ENCODE data around the gene MRGPRX2. TPM values are rescaled to one million over a fixed set of nuclear protein-coding genes. Genes with fewer than 3 reads are reported as not detected.

The MRGPRX2 gene
- total RNA-seq, 2 experiments from 2014 or later = not detected

DNA sequence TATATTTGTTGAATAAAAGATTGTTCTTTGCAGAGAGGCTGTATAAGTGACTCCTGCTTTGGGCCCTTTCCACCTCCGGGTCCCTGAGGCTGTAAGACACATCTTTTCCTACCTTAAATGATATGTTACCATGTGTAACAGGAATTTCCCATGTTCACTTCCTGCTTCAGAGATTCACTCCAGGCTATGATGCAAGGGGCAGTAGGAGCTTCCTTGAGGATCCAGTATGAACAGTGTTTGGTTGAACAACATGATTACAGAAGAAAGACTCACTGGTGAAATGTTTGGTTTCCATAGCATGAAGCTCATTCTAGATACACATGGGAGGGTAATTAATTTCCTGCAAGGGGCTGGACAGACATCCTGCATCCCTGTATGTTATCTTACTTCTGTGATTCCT lies 30.8 kb upstream of the MRGPRX2 start:
- H3K36me3 Mint-ChIP-seq (ENCODE audit: low read depth) = no peaks in the 10 kb centered on the region
- no peaks in the 10 kb centered on the region for H3K9me3 Mint-ChIP-seq (ENCODE audit: insufficient read depth)
- ATAC-seq (no peak), DNase-seq (no peak)
- no peak overlapping the region for H3K4me3 Mint-ChIP-seq
- H3K4me1 Mint-ChIP-seq (ENCODE audit: low read depth) = no peaks in the 10 kb centered on the region
- POLR2A ChIA-PET = no interaction called here
- H3K27ac Mint-ChIP-seq = no peak overlapping the region
- peaks cover 23% of the 10 kb centered on the region for H3K27me3 Mint-ChIP-seq (ENCODE audit: low read depth)
- CTCF ChIA-PET = no interaction called here

GRCh38 chr11:19089421-19089820 lies 28.9 kb upstream of the MRGPRX2 start:
- no peak for DNase-seq
- H3K27ac Mint-ChIP-seq = no peak overlapping the region
- ChIA-PET POLR2A (no interaction called here), CTCF (interaction anchor here (0.8 kb wide), 1 partner anchor 12 kb away, joined by 4 read pairs; no protein-coding TSS in a partner anchor)
- no peak for ATAC-seq
- no peaks in the 10 kb centered on the region for H3K36me3 Mint-ChIP-seq (ENCODE audit: low read depth)
- H3K4me1 Mint-ChIP-seq (ENCODE audit: low read depth) = no peaks in the 10 kb centered on the region
- no peak overlapping the region for H3K4me3 Mint-ChIP-seq
- H3K9me3 Mint-ChIP-seq (ENCODE audit: insufficient read depth) = no peaks in the 10 kb centered on the region
- H3K27me3 Mint-ChIP-seq (ENCODE audit: low read depth) = peaks cover 17% of the 10 kb centered on the region

DNA sequence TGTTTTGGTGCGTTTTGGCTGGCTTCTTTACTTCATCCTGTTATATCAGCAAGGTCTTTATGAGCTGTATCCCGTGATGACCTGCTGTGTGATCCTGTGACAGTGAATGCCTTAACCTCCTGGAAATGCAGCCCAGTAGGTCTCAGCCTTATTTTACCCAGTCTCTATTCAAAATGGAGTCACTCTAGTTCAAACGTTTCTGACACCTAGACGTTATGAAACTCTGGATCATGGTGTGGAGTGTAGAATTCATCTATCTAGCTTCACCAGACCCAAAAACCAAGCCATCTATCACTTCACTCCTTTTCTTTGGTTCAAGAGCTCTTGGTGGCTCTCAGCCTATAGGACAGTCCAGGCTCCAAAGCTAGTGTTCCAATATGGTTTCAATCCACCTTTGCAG lies 28.3 kb upstream of the MRGPRX2 start:
- Mint-ChIP-seq H3K4me1 (ENCODE audit: low read depth) (no peaks in the 10 kb centered on the region), H3K36me3 (ENCODE audit: low read depth) (no peaks in the 10 kb centered on the region), H3K4me3 (no peak overlapping the region), H3K27ac (no peak overlapping the region), H3K9me3 (ENCODE audit: insufficient read depth) (no peaks in the 10 kb centered on the region), H3K27me3 (ENCODE audit: low read depth) (peaks cover 19% of the 10 kb centered on the region)
- POLR2A ChIA-PET = no interaction called here
- CTCF ChIA-PET = interaction anchor here (0.8 kb wide), 1 partner anchor 12 kb away, joined by 4 read pairs; no protein-coding TSS in a partner anchor
- no peak for DNase-seq
- ATAC-seq = no peak

- Mint-ChIP-seq H3K9me3 (ENCODE audit: insufficient read depth) (no peaks in the 10 kb centered on the region), H3K27me3 (ENCODE audit: low read depth) (peaks cover 13% of the 10 kb centered on the region), H3K4me3 (no peak overlapping the region), H3K4me1 (ENCODE audit: low read depth) (no peaks in the 10 kb centered on the region), H3K27ac (no peak overlapping the region), H3K36me3 (ENCODE audit: low read depth) (no peaks in the 10 kb centered on the region)
- no peak for ATAC-seq
- CTCF ChIA-PET = no interaction called here
- no peak for DNase-seq
- POLR2A ChIA-PET = no interaction called here
These were observed 27.1 kb upstream of the MRGPRX2 start for GRCh38 chr11:19087658-19088057.

DNA sequence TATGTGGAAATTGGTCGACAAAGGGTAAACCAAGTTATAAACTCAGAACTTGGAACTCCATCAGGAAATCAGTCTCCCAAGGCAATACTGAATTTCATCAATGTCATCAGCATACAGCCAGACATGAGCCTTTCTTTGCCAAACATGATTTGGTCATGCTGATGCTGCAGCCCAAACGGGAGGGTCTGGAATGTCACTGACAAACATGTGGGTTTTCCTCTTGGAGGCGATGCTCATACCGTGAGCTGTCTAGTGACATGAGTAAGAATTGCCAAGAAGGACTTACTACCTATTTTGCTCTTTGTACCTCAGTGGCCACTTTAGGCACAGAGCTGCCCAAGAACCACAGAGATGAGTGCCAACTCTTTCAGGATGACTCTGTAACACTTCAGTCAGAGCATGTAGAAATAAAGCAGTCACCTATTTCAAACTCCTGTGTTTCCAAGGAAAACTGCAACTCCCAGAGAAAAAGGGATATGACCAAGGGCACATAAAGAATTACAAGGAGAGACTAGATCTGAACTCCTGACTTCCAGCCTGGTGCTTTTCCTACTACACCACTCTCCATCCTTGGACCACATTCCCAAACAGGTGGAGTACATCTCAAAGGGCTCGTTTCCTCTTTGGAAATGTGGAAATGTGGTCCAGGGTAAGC lies 24.3 kb upstream of the MRGPRX2 start:
- no peak overlapping the region for H3K27ac Mint-ChIP-seq
- no peak for ATAC-seq
- DNase-seq = no peak
- peaks cover 11% of the 10 kb centered on the region for H3K27me3 Mint-ChIP-seq (ENCODE audit: low read depth)
- ChIA-PET CTCF (interaction anchor here (1.0 kb wide), 1 partner anchor 14 kb away, joined by 4 read pairs; no protein-coding TSS in a partner anchor), POLR2A (no interaction called here)
- H3K4me3 Mint-ChIP-seq = no peak overlapping the region
- no peaks in the 10 kb centered on the region for H3K9me3 Mint-ChIP-seq (ENCODE audit: insufficient read depth)
- H3K36me3 Mint-ChIP-seq (ENCODE audit: low read depth) = no peaks in the 10 kb centered on the region
- H3K4me1 Mint-ChIP-seq (ENCODE audit: low read depth) = no peaks in the 10 kb centered on the region

GRCh38 chr11:19083166-19083565 lies 22.6 kb upstream of the MRGPRX2 start:
- no peaks in the 10 kb centered on the region for H3K36me3 Mint-ChIP-seq (ENCODE audit: low read depth)
- H3K4me1 Mint-ChIP-seq (ENCODE audit: low read depth) = no peaks in the 10 kb centered on the region
- POLR2A ChIA-PET = no interaction called here
- H3K27ac Mint-ChIP-seq = no peak overlapping the region
- H3K27me3 Mint-ChIP-seq (ENCODE audit: low read depth) = peaks cover 17% of the 10 kb centered on the region
- CTCF ChIA-PET = interaction anchor here (0.9 kb wide), 1 partner anchor 12 kb away, joined by 5 read pairs; no protein-coding TSS in a partner anchor
- H3K4me3 Mint-ChIP-seq = no peak overlapping the region
- no peak for DNase-seq
- no peaks in the 10 kb centered on the region for H3K9me3 Mint-ChIP-seq (ENCODE audit: insufficient read depth)
- ATAC-seq = no peak

GRCh38 chr11:19080579-19080993 lies 20.1 kb upstream of the MRGPRX2 start:
- CTCF ChIA-PET = interaction anchor here (0.7 to 3.3 kb wide), 2 partner anchors 10 to 22 kb away, joined by 3 to 24 read pairs; no protein-coding TSS in a partner anchor
- H3K9me3 Mint-ChIP-seq (ENCODE audit: insufficient read depth) = no peaks in the 10 kb centered on the region
- POLR2A ChIA-PET = interaction anchor here (0.9 kb wide), 1 partner anchor 12 kb away, joined by 3 read pairs; no protein-coding TSS in a partner anchor
- H3K27ac Mint-ChIP-seq = no peak overlapping the region
- H3K4me3 Mint-ChIP-seq = no peak overlapping the region
- H3K4me1 Mint-ChIP-seq (ENCODE audit: low read depth) = no peaks in the 10 kb centered on the region
- H3K27me3 Mint-ChIP-seq (ENCODE audit: low read depth) = peaks cover 24% of the 10 kb centered on the region
- DNase-seq (no peak), ATAC-seq (no peak)
- no peaks in the 10 kb centered on the region for H3K36me3 Mint-ChIP-seq (ENCODE audit: low read depth)

DNA sequence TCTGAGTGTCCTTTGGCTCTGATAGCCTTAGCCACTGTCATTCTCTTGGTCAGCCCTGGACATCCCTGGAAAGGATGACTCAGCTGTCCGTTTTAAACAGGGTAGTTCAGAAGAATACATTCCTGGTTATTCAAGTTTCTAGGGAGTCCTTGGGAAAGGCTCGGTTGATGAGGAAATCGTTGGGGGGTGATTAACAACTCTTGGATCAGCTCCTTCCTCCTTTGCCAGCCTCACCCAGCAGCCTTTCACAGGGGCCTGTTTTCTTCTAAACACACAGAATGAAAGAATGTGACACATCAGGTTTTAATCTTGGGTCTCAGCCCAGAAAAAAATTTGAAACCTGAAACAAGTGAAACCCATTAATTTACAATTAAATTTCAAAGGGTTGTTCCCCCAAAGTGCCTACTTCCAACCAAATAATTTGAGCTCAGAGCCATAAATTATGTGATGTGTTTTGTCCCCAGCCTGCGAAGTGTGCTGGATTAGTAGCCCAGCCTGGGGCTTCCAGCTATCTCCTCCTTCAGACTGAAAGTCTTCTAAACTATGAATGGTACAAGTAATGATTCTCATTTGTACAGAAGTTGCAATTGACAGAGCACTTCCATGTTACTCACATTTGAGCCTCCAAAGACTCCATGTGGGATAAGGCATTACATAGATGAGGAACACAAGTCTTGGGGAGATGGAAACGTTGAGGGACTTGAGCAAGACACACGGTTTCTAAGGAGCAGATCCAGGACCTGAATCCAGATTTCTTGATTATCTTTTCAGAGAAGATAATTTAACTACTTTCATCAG lies 19.3 kb upstream of the MRGPRX2 start:
- Mint-ChIP-seq H3K27me3 (ENCODE audit: low read depth) (peaks cover 24% of the 10 kb centered on the region), H3K4me3 (no peak overlapping the region), H3K27ac (no peak overlapping the region), H3K9me3 (ENCODE audit: insufficient read depth) (no peaks in the 10 kb centered on the region), H3K36me3 (ENCODE audit: low read depth) (no peaks in the 10 kb centered on the region), H3K4me1 (ENCODE audit: low read depth) (no peaks in the 10 kb centered on the region)
- no peak for DNase-seq
- POLR2A ChIA-PET = interaction anchor here (0.9 kb wide), 1 partner anchor 12 kb away, joined by 3 read pairs; no protein-coding TSS in a partner anchor
- CTCF ChIA-PET = interaction anchor here (3.3 kb wide), 1 partner anchor 9 kb away, joined by 24 read pairs; no protein-coding TSS in a partner anchor
- ATAC-seq = no peak

GRCh38 chr11:19077965-19078364 lies 17.4 kb upstream of the MRGPRX2 start:
- POLR2A ChIA-PET = interaction anchor here (0.7 kb wide), 1 partner anchor 83 kb away, joined by 3 read pairs; no protein-coding TSS in a partner anchor
- no peaks in the 10 kb centered on the region for H3K4me1 Mint-ChIP-seq (ENCODE audit: low read depth)
- H3K9me3 Mint-ChIP-seq (ENCODE audit: insufficient read depth) = no peaks in the 10 kb centered on the region
- no peaks in the 10 kb centered on the region for H3K36me3 Mint-ChIP-seq (ENCODE audit: low read depth)
- H3K27me3 Mint-ChIP-seq (ENCODE audit: low read depth) = peaks cover 18% of the 10 kb centered on the region
- CTCF ChIA-PET = interaction anchor here (1.6 to 3.8 kb wide), 9 partner anchors 10 to 152 kb away, joined by 4 to 13 read pairs (median 7); partner anchors contain the start of gene ZDHHC13
- DNase-seq (no peak), ATAC-seq (no peak)
- H3K27ac Mint-ChIP-seq = no peak overlapping the region
- no peak overlapping the region for H3K4me3 Mint-ChIP-seq

- POLR2A ChIA-PET = no interaction called here
- Mint-ChIP-seq H3K27ac (no peak overlapping the region), H3K9me3 (ENCODE audit: insufficient read depth) (no peaks in the 10 kb centered on the region), H3K36me3 (ENCODE audit: low read depth) (no peaks in the 10 kb centered on the region), H3K4me1 (ENCODE audit: low read depth) (no peaks in the 10 kb centered on the region), H3K4me3 (no peak overlapping the region), H3K27me3 (ENCODE audit: low read depth) (peaks cover 18% of the 10 kb centered on the region)
- peak; percentile 68 for ATAC-seq
- CTCF ChIA-PET = interaction anchor here (0.6 to 3.8 kb wide), 27 partner anchors 9 to 637 kb away, joined by 3 to 13 read pairs (median 4); partner anchors contain the start of genes MRGPRX2 and ZDHHC13
- peak; percentile 69 for DNase-seq
These were observed 16.4 kb upstream of the MRGPRX2 start for GRCh38 chr11:19076744-19077589.

DNA sequence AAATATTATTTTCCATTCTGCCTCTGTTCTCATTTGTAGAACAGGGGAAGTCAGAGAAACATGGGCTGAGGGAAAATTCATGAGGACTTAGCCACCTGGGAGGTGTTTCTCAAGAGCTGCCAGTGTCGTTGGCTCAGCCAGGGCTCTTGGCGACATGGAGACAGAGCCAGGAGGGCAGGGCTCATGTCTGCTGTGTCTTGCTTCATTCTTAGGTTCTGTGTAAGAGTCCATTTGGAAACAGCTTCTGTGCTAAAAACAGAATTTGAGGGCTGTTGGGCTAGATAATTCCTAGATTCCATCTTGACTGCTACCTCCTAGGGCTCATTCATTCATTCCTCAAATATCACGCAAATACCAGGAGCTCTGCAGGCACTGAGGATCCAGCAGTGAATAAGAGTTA lies 15.1 kb upstream of the MRGPRX2 start:
- CTCF ChIA-PET = interaction anchor here (1.0 to 3.8 kb wide), 6 partner anchors 17 to 354 kb away, joined by 3 to 11 read pairs (median 3); no protein-coding TSS in a partner anchor
- Mint-ChIP-seq H3K36me3 (ENCODE audit: low read depth) (no peaks in the 10 kb centered on the region), H3K9me3 (ENCODE audit: insufficient read depth) (no peaks in the 10 kb centered on the region), H3K4me3 (no peak overlapping the region), H3K27ac (no peak overlapping the region), H3K4me1 (ENCODE audit: low read depth) (no peaks in the 10 kb centered on the region), H3K27me3 (ENCODE audit: low read depth) (peaks cover 15% of the 10 kb centered on the region)
- POLR2A ChIA-PET = no interaction called here
- DNase-seq = no peak
- no peak for ATAC-seq

All from activated CD8-positive, alpha-beta T cell treated with anti-CD3 and anti-CD28 coated beads, Interleukin-2, amount 10 ng/mL, durations not matched to agents 7 days and 5 days (primary cell).